Measurements from ENCODE around the gene TOMM20L.

Gene TOMM20L

DNA sequence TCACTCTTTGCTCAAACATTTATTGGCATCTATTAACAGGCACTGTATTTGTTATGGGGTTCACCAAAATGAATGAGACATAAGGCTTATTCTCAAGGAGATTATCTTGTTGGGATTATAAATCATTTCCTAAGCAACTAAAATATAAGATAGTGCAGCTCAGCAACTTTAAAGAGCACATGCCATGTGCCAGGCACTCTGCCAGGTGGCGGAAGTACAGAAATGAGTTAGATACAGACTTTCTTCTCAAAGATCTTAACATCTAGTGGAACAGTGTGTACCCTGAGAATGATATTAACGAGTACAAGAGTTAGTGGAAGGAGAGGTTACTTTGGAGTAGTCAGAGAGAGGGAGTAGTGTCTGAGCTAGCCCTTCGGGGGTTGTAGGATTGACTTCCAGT is 28.4 kb upstream of the TOMM20L start:
- WGBS, 2 donors (ENCODE audit: extremely low coverage in 2 of 2, insufficient read length in 2 of 2, insufficient replicate concordance in 1 of 2): no CpG with 5 or more reads among the region's 3 CpGs
- H2BK15ac ChIP-seq (ENCODE audit: low read length): no peak overlapping the region
- no peak overlapping the region for H3K23ac ChIP-seq (ENCODE audit: low read depth, low read length, poor library complexity)
- H3K4me2 ChIP-seq (ENCODE audit: insufficient read depth, low read length, poor library complexity, severe bottlenecking): no peak overlapping the region
- no peak overlapping the region for H4K8ac ChIP-seq (ENCODE audit: low read depth, low read length)
- H2BK120ac ChIP-seq (ENCODE audit: low read depth, low read length): no peak overlapping the region
- H3K4ac ChIP-seq (ENCODE audit: low read length): no peak overlapping the region
- no peak overlapping the region for H3K18ac ChIP-seq (ENCODE audit: low read length)
- no peak for DNase-seq (ENCODE audit: low spot score)
- no peak overlapping the region for H3K9ac ChIP-seq (ENCODE audit: low read depth, low read length, poor library complexity)
- no peaks in the 10 kb centered on the region for H3K79me1 ChIP-seq (ENCODE audit: low read depth, low read length)
- no peak overlapping the region for H2AK5ac ChIP-seq (ENCODE audit: low read depth, low read length)
- H3K4me1 ChIP-seq (ENCODE audit: control insufficient read depth in 2 of 2, insufficient read depth in 1 of 2, low read depth in 1 of 2, low read length in 2 of 2): no peaks in the 10 kb centered on the region
- no peak overlapping the region for H3K4me3 ChIP-seq (ENCODE audit: low read length in 2 of 2)
- no peak overlapping the region for H2BK12ac ChIP-seq (ENCODE audit: low read length)
- H3K27ac ChIP-seq (replicated peaks; ENCODE audit: low read length): no peak overlapping the region
- no peaks in the 10 kb centered on the region for H3K27me3 ChIP-seq (ENCODE audit: control insufficient read depth in 3 of 3, insufficient read depth in 3 of 3, low read depth in 1 of 3, low read length in 3 of 3)
- no peaks in the 10 kb centered on the region for H3K9me3 ChIP-seq (replicated peaks in 1 of 2; ENCODE audit: control insufficient read depth in 2 of 2, insufficient read depth in 1 of 2, low read depth in 1 of 2, low read length in 2 of 2)
- H2BK5ac ChIP-seq (ENCODE audit: low read length): no peak overlapping the region
- H3K36me3 ChIP-seq (replicated peaks in 1 of 2; ENCODE audit: control insufficient read depth in 2 of 2, insufficient read depth in 2 of 2, low read length in 2 of 2): peaks cover 12 to 98% of the 10 kb centered on the region in 2 donors
- no peak overlapping the region for H2AFZ ChIP-seq (ENCODE audit: low read length)
- no peak overlapping the region for H3K14ac ChIP-seq (ENCODE audit: low read length)
- no peak overlapping the region for H4K91ac ChIP-seq (ENCODE audit: low read depth, low read length, poor library complexity)

DNA sequence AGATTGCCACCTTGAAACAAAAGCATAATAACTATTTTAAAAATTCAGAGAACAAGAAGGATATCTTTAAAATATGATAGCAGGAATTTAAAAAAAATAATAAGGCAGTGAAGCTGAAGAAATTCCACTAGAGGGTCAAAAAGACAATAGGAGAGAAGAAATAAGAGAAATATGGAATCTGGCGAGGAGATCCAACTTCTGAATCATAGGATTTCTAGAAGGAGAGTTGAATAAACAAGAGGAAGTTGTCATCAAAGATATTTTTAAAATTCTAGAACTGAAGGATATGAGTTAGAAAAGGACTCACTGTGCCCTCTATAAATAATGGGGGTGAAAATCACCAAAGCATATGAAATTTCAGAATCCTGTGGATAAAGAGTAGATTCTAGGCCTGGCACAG is 26.8 kb upstream of the TOMM20L start:
- WGBS, 2 donors (ENCODE audit: extremely low coverage in 2 of 2, insufficient read length in 2 of 2, insufficient replicate concordance in 1 of 2): no CpG with 5 or more reads among the region's 1 CpG
- no peak overlapping the region for H4K91ac ChIP-seq (ENCODE audit: low read depth, low read length, poor library complexity)
- H3K23ac ChIP-seq (ENCODE audit: low read depth, low read length, poor library complexity): no peak overlapping the region
- peaks cover 10 to 98% of the 10 kb centered on the region in 2 donors for H3K36me3 ChIP-seq (replicated peaks in 1 of 2; ENCODE audit: control insufficient read depth in 2 of 2, insufficient read depth in 2 of 2, low read length in 2 of 2)
- H2BK5ac ChIP-seq (ENCODE audit: low read length): no peak overlapping the region
- no peak for DNase-seq (ENCODE audit: low spot score)
- H3K14ac ChIP-seq (ENCODE audit: low read length): no peak overlapping the region
- no peaks in the 10 kb centered on the region for H3K27me3 ChIP-seq (ENCODE audit: control insufficient read depth in 3 of 3, insufficient read depth in 3 of 3, low read depth in 1 of 3, low read length in 3 of 3)
- no peak overlapping the region for H2BK15ac ChIP-seq (ENCODE audit: low read length)
- no peaks in the 10 kb centered on the region for H3K9me3 ChIP-seq (replicated peaks in 1 of 2; ENCODE audit: control insufficient read depth in 2 of 2, insufficient read depth in 1 of 2, low read depth in 1 of 2, low read length in 2 of 2)
- H3K27ac ChIP-seq (replicated peaks; ENCODE audit: low read length): no peak overlapping the region
- no peaks in the 10 kb centered on the region for H3K4me1 ChIP-seq (ENCODE audit: control insufficient read depth in 2 of 2, insufficient read depth in 1 of 2, low read depth in 1 of 2, low read length in 2 of 2)
- H2BK12ac ChIP-seq (ENCODE audit: low read length): no peak overlapping the region
- no peak overlapping the region for H2AFZ ChIP-seq (ENCODE audit: low read length)
- H3K9ac ChIP-seq (ENCODE audit: low read depth, low read length, poor library complexity): no peak overlapping the region
- no peak overlapping the region for H3K4me2 ChIP-seq (ENCODE audit: insufficient read depth, low read length, poor library complexity, severe bottlenecking)
- no peak overlapping the region for H4K8ac ChIP-seq (ENCODE audit: low read depth, low read length)
- no peak overlapping the region for H2BK120ac ChIP-seq (ENCODE audit: low read depth, low read length)
- no peaks in the 10 kb centered on the region for H3K79me1 ChIP-seq (ENCODE audit: low read depth, low read length)
- H3K4me3 ChIP-seq (ENCODE audit: low read length in 2 of 2): no peak overlapping the region
- H2AK5ac ChIP-seq (ENCODE audit: low read depth, low read length): no peak overlapping the region
- no peak overlapping the region for H3K18ac ChIP-seq (ENCODE audit: low read length)
- no peak overlapping the region for H3K4ac ChIP-seq (ENCODE audit: low read length)

DNA sequence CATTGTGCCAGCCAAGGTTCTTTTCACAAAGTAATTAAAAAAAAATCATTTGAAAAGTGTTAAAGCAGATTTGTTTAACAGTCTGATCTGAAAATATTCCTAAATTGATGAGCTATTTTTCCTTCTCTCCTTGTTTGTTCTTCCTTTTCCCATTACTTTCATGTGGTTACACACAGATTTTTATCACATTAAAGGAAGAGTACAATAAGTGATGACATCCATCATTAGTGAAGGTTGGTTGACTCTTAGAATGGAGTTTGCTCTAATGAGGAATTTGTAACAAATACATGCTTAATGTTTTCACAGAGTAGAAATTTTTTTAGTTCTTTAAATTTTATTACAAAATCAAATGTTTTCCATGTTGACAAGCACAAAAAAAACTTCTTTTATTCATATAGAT is 18.9 kb upstream of the TOMM20L start:
- Histone ChIP-seq H2AFZ (ENCODE audit: low read length) (no peak overlapping the region), H2BK15ac (ENCODE audit: low read length) (no peak overlapping the region), H2AK5ac (ENCODE audit: low read depth, low read length) (no peak overlapping the region), H4K8ac (ENCODE audit: low read depth, low read length) (no peak overlapping the region), H2BK120ac (ENCODE audit: low read depth, low read length) (no peak overlapping the region), H4K91ac (ENCODE audit: low read depth, low read length, poor library complexity) (no peak overlapping the region), H3K9ac (ENCODE audit: low read depth, low read length, poor library complexity) (no peak overlapping the region), H3K14ac (ENCODE audit: low read length) (no peak overlapping the region), H3K27me3 (ENCODE audit: control insufficient read depth in 3 of 3, insufficient read depth in 3 of 3, low read depth in 1 of 3, low read length in 3 of 3) (no peaks in the 10 kb centered on the region), H3K4me2 (ENCODE audit: insufficient read depth, low read length, poor library complexity, severe bottlenecking) (no peak overlapping the region), H3K4me3 (ENCODE audit: low read length in 2 of 2) (no peak overlapping the region), H3K9me3 (replicated peaks in 1 of 2; ENCODE audit: control insufficient read depth in 2 of 2, insufficient read depth in 1 of 2, low read depth in 1 of 2, low read length in 2 of 2) (peaks cover 0 to 11% of the 10 kb centered on the region in 2 donors), H3K18ac (ENCODE audit: low read length) (no peak overlapping the region), H3K4me1 (ENCODE audit: control insufficient read depth in 2 of 2, insufficient read depth in 1 of 2, low read depth in 1 of 2, low read length in 2 of 2) (no peaks in the 10 kb centered on the region), H2BK5ac (ENCODE audit: low read length) (no peak overlapping the region), H2BK12ac (ENCODE audit: low read length) (no peak overlapping the region), H3K36me3 (replicated peaks in 1 of 2; ENCODE audit: control insufficient read depth in 2 of 2, insufficient read depth in 2 of 2, low read length in 2 of 2) (peaks cover 4 to 76% of the 10 kb centered on the region in 2 donors), H3K23ac (ENCODE audit: low read depth, low read length, poor library complexity) (no peak overlapping the region), H3K27ac (replicated peaks; ENCODE audit: low read length) (no peak overlapping the region), H3K4ac (ENCODE audit: low read length) (no peak overlapping the region), H3K79me1 (ENCODE audit: low read depth, low read length) (no peaks in the 10 kb centered on the region)
- DNase-seq (ENCODE audit: low spot score): no peak

DNA sequence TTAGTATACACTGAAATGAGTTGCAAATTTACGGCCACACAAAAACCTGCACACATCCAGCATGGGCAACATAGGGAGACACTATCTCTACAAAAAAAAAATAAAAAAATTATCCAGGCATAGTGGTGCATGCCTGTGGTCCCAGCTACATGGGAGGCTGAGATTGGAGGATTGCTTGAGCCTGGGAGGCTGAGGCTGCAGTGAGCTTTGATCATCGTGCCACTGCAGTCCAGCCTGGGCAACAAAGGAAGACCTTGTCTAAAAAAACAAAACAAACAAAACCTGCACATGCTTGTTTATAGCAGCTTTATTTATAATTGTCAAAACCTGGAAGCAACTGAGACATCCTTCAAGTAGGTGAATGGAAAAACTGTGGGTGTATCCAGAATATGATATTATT is 4.9 kb upstream of the TOMM20L start:
- Histone ChIP-seq H3K4me1 (ENCODE audit: control insufficient read depth in 2 of 2, insufficient read depth in 1 of 2, low read depth in 1 of 2, low read length in 2 of 2) (peaks cover 0 to 3% of the 10 kb centered on the region in 2 donors), H3K9me3 (replicated peaks in 1 of 2; ENCODE audit: control insufficient read depth in 2 of 2, insufficient read depth in 1 of 2, low read depth in 1 of 2, low read length in 2 of 2) (no peaks in the 10 kb centered on the region), H3K27me3 (ENCODE audit: control insufficient read depth in 3 of 3, insufficient read depth in 3 of 3, low read depth in 1 of 3, low read length in 3 of 3) (no peaks in the 10 kb centered on the region), H3K4ac (ENCODE audit: low read length) (no peak overlapping the region), H2AFZ (ENCODE audit: low read length) (no peak overlapping the region), H3K4me3 (ENCODE audit: low read length in 2 of 2) (no peak overlapping the region), H2BK15ac (ENCODE audit: low read length) (no peak overlapping the region), H2AK5ac (ENCODE audit: low read depth, low read length) (no peak overlapping the region), H3K18ac (ENCODE audit: low read length) (no peak overlapping the region), H4K8ac (ENCODE audit: low read depth, low read length) (no peak overlapping the region), H2BK120ac (ENCODE audit: low read depth, low read length) (no peak overlapping the region), H3K4me2 (ENCODE audit: insufficient read depth, low read length, poor library complexity, severe bottlenecking) (no peak overlapping the region), H3K14ac (ENCODE audit: low read length) (no peak overlapping the region), H4K91ac (ENCODE audit: low read depth, low read length, poor library complexity) (no peak overlapping the region), H3K79me1 (ENCODE audit: low read depth, low read length) (no peaks in the 10 kb centered on the region), H3K9ac (ENCODE audit: low read depth, low read length, poor library complexity) (no peak overlapping the region), H2BK5ac (ENCODE audit: low read length) (no peak overlapping the region), H3K23ac (ENCODE audit: low read depth, low read length, poor library complexity) (no peak overlapping the region), H2BK12ac (ENCODE audit: low read length) (no peak overlapping the region), H3K36me3 (replicated peaks in 1 of 2; ENCODE audit: control insufficient read depth in 2 of 2, insufficient read depth in 2 of 2, low read length in 2 of 2) (no peaks in the 10 kb centered on the region), H3K27ac (replicated peaks; ENCODE audit: low read length) (no peak overlapping the region)
- DNase-seq (ENCODE audit: low spot score): no peak
- no CpG with 5 or more reads among the region's 2 CpGs for WGBS, 2 donors (ENCODE audit: extremely low coverage in 2 of 2, insufficient read length in 2 of 2, insufficient replicate concordance in 1 of 2)

Measured in neuronal stem cell (in vitro differentiated cells).